ENCODE results near the gene DOCK11.

GRCh38 chrX:118594697-118595420 lies 99.2 kb downstream of the DOCK11 start:
- TF ChIP-seq ZNF391 (tag by site-specific recombination; IDR thresholded peaks at IDR 0.05; ENCODE audit: borderline replicate concordance, low read depth): no peak
- no peak for TF ChIP-seq ZNF302 (tag by site-specific recombination; IDR thresholded peaks at IDR 0.05; ENCODE audit: low read depth)

Data from HEK293 (cell line).